ENCODE measurements around the gene PSENEN.

GRCh38 chr19:35727053-35727955 lies 18.1 kb upstream of the PSENEN start:
- TF ChIP-seq, protein P1, sequence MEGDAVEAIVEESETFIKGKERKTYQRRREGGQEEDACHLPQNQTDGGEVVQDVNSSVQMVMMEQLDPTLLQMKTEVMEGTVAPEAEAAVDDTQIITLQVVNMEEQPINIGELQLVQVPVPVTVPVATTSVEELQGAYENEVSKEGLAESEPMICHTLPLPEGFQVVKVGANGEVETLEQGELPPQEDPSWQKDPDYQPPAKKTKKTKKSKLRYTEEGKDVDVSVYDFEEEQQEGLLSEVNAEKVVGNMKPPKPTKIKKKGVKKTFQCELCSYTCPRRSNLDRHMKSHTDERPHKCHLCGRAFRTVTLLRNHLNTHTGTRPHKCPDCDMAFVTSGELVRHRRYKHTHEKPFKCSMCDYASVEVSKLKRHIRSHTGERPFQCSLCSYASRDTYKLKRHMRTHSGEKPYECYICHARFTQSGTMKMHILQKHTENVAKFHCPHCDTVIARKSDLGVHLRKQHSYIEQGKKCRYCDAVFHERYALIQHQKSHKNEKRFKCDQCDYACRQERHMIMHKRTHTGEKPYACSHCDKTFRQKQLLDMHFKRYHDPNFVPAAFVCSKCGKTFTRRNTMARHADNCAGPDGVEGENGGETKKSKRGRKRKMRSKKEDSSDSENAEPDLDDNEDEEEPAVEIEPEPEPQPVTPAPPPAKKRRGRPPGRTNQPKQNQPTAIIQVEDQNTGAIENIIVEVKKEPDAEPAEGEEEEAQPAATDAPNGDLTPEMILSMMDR (conservative IDR thresholded peaks at IDR 0.05 in 1 of 2, IDR thresholded peaks at IDR 0.05 in 1 of 2; ENCODE audit: low read depth in 1 of 2, low read length in 2 of 2): no peak
- TF ChIP-seq EZH2 (IDR thresholded peaks at IDR 0.05; ENCODE audit: low read length, missing control alignments): no peak

All from fibroblast of lung (primary cell).